IMR-90 (cell line): ENCODE data around the gene NPM1. TPM values are rescaled to one million over a fixed set of nuclear protein-coding genes. Genes with fewer than 3 reads are reported as not detected.

Source experiments
- ATAC-seq: fragments of 200-7000 bp; cut with Tn5 transposase; 2 replicates; pipeline ENCODE4 v1.9.1; 2020; ENCODE audit warnings: low read depth, mild to moderate bottlenecking, moderate library complexity
- BruUV-seq: library from RNA; stranded (reverse); fragments of 400-500 nt; replicated peaks from 2 replicates; lab custom pipeline; 2021; lab: Mats Ljungman, UMichigan
- CTCF ChIA-PET: fragments of 300-600 bp; formaldehyde crosslinking; extraction: SDS; loops from one replicate; lab custom pipeline; 2021; ENCODE audit warnings: antibody characterized with exemption; lab: Yijun Ruan, JAX
- POLR2A ChIA-PET: fragments of 300-600 bp; sonication (Branson Sonifier 250); formaldehyde crosslinking; loops from one replicate; lab custom pipeline; 2022; ENCODE audit warnings: antibody characterized with exemption; ENCODE audit not compliant: unreplicated experiment; lab: Charles Lee
- DNase-seq: peaks from one replicate; pipeline ENCODE4 v3.0.0; 2013
- H2AFZ ChIP-seq: replicated peaks from 2 replicates; pipeline ENCODE3; 2013; ENCODE audit warnings: low read length, mild to moderate bottlenecking; ENCODE audit not compliant: poor library complexity
- H2AK5ac ChIP-seq: 2 replicates; pipeline ENCODE4 v1.6.1; 2013; ENCODE audit warnings: low read depth, low read length, inconsistent platforms
- H2AK9ac ChIP-seq: replicated peaks from 2 replicates; pipeline ENCODE3; 2013; ENCODE audit warnings: mild to moderate bottlenecking, low read depth, low read length, moderate library complexity; ENCODE audit not compliant: poor library complexity
- H2BK120ac ChIP-seq: 2 replicates; pipeline ENCODE4 v1.6.1; 2013; ENCODE audit warnings: low read depth, low read length, inconsistent platforms
- H2BK15ac ChIP-seq: 3 replicates; pipeline ENCODE4 v1.6.1; 2013; ENCODE audit warnings: low read depth, low read length, inconsistent platforms
- H2BK20ac ChIP-seq: 2 replicates; pipeline ENCODE4 v1.6.1; 2013; ENCODE audit warnings: low read depth, mild to moderate bottlenecking, inconsistent platforms, low read length, moderate library complexity
- H2BK5ac ChIP-seq: 2 replicates; pipeline ENCODE4 v1.6.1; 2013; ENCODE audit warnings: mild to moderate bottlenecking, low read depth, low read length, inconsistent platforms; ENCODE audit not compliant: poor library complexity, severe bottlenecking
- H3K14ac ChIP-seq: replicated peaks from 2 replicates; pipeline ENCODE4 v1.6.1; 2013; ENCODE audit warnings: low read depth, low read length, inconsistent platforms
- H3K18ac ChIP-seq: 2 replicates; pipeline ENCODE4 v1.6.1; 2013; ENCODE audit warnings: low read depth, low read length, control low read depth
- H3K23ac ChIP-seq: 2 replicates; pipeline ENCODE4 v1.6.1; 2013; ENCODE audit warnings: low read depth, low read length, inconsistent platforms
- H3K27ac ChIP-seq: 2 replicates; pipeline ENCODE4 v1.5.1; 2013; ENCODE audit warnings: mild to moderate bottlenecking, control low read depth, low read length; ENCODE audit not compliant: insufficient read depth
- H3K27me3 ChIP-seq: 2 replicates; pipeline ENCODE4 v1.6.1; 2013; ENCODE audit warnings: low read length; ENCODE audit not compliant: control insufficient read depth, insufficient read depth
- H3K36me3 ChIP-seq: 2 replicates; pipeline ENCODE4 v1.6.1; 2013; ENCODE audit warnings: low read length, mixed read lengths; ENCODE audit not compliant: control insufficient read depth, insufficient read depth
- H3K4ac ChIP-seq: 2 replicates; pipeline ENCODE4 v1.6.1; 2013; ENCODE audit warnings: low read depth, low read length, inconsistent platforms
- H3K4me1 ChIP-seq: 2 replicates; pipeline ENCODE4 v1.6.1; 2013; ENCODE audit warnings: low read length, mixed read lengths; ENCODE audit not compliant: control insufficient read depth, insufficient read depth
- H3K4me2 ChIP-seq: 2 replicates; pipeline ENCODE4 v1.6.1; 2013; ENCODE audit warnings: low read depth, mild to moderate bottlenecking, control low read depth, low read length, moderate library complexity
- H3K4me3 ChIP-seq: 2 replicates; pipeline ENCODE4 v1.5.1; 2013; ENCODE audit warnings: low read depth, mild to moderate bottlenecking, control low read depth, low read length, moderate library complexity; ENCODE audit not compliant: insufficient read depth
- H3K56ac ChIP-seq: 2 replicates; pipeline ENCODE4 v1.6.1; 2013; ENCODE audit warnings: low read length, inconsistent platforms; ENCODE audit not compliant: insufficient read depth; ENCODE audit errors: extremely low read depth
- H3K79me1 ChIP-seq, 2 experiments: 2 replicates each; pipeline ENCODE4 v1.6.1; 2013; ENCODE audit warnings: low read length in 2 of 2, inconsistent platforms in 1 of 2, low read depth in 1 of 2
- H3K9ac ChIP-seq: 2 replicates; pipeline ENCODE4 v1.6.1; 2013; ENCODE audit warnings: low read depth, low read length, control low read depth
- H3K9me1 ChIP-seq: 2 replicates; pipeline ENCODE4 v1.6.1; 2013; ENCODE audit warnings: low read length, inconsistent platforms; ENCODE audit not compliant: insufficient read depth
- H3K9me3 ChIP-seq: 2 replicates; pipeline ENCODE4 v1.6.1; 2013; ENCODE audit warnings: low read length; ENCODE audit not compliant: control insufficient read depth, insufficient read depth
- H4K20me1 ChIP-seq: 2 replicates; pipeline ENCODE4 v1.6.1; 2013; ENCODE audit warnings: low read length, inconsistent platforms; ENCODE audit not compliant: insufficient read depth
- H4K5ac ChIP-seq: 2 replicates; pipeline ENCODE4 v1.6.1; 2013; ENCODE audit warnings: mild to moderate bottlenecking, low read depth, low read length, control low read depth
- H4K8ac ChIP-seq, 2 experiments: 2 replicates each; pipeline ENCODE4 v1.6.1; 2013; ENCODE audit warnings: low read depth in 2 of 2, low read length in 2 of 2, control low read depth in 1 of 2, inconsistent platforms in 1 of 2
- H4K91ac ChIP-seq: 2 replicates; pipeline ENCODE4 v1.6.1; 2013; ENCODE audit warnings: low read depth, low read length, inconsistent platforms; ENCODE audit not compliant: insufficient read depth
- BHLHE40 ChIP-seq: fragments of 150-350 bp; IDR thresholded peaks from 2 replicates; pipeline ENCODE4 v1.6.1; 2016; ENCODE audit warnings: mild to moderate bottlenecking, low read depth, low read length
- CEBPB ChIP-seq: IDR thresholded peaks from 2 replicates; pipeline ENCODE4 v1.6.1; 2012; ENCODE audit warnings: low read depth, low read length, improper control_type of control experiment
- CHD1 ChIP-seq: IDR thresholded peaks from 2 replicates; pipeline ENCODE4 v1.6.1; 2012; ENCODE audit warnings: low read depth, low read length, improper control_type of control experiment
- FOS ChIP-seq: fragments of 150-350 bp; IDR thresholded peaks from 2 replicates; pipeline ENCODE4 v1.6.1; 2016; ENCODE audit warnings: low read depth, low read length
- MAFK ChIP-seq: IDR thresholded peaks from 2 replicates; pipeline ENCODE4 v1.6.1; 2012; ENCODE audit warnings: low read depth, low read length, improper control_type of control experiment
- MAZ ChIP-seq: IDR thresholded peaks from 2 replicates; pipeline ENCODE4 v1.6.1; 2012; ENCODE audit warnings: low read depth, mild to moderate bottlenecking, low read length, improper control_type of control experiment, moderate library complexity, borderline replicate concordance
- MXI1 ChIP-seq: IDR thresholded peaks from 2 replicates; pipeline ENCODE4 v1.6.1; 2012; ENCODE audit warnings: low read depth, mild to moderate bottlenecking, low read length, moderate library complexity, borderline replicate concordance
- NFE2L2 ChIP-seq: fragments of 150-350 bp; IDR thresholded peaks from 2 replicates; pipeline ENCODE4 v1.6.1; 2016; ENCODE audit warnings: low read depth, mild to moderate bottlenecking, low read length
- POLR2A ChIP-seq: IDR thresholded peaks from 2 replicates; pipeline ENCODE4 v1.6.1; 2012; ENCODE audit warnings: mild to moderate bottlenecking, low read depth, low read length
- RAD21 ChIP-seq: IDR thresholded peaks from 2 replicates; pipeline ENCODE4 v1.6.1; 2012; ENCODE audit warnings: low read length, improper control_type of control experiment
- RCOR1 ChIP-seq: IDR thresholded peaks from 2 replicates; pipeline ENCODE4 v1.6.1; 2012; ENCODE audit warnings: mild to moderate bottlenecking, low read length, improper control_type of control experiment; ENCODE audit not compliant: insufficient replicate concordance
- RFX5 ChIP-seq: IDR thresholded peaks from 2 replicates; pipeline ENCODE4 v1.8.0; 2012; ENCODE audit warnings: low read depth, mild to moderate bottlenecking, low read length, moderate library complexity
- SMC3 ChIP-seq: fragments of 150-350 bp; IDR thresholded peaks from 2 replicates; pipeline ENCODE4 v1.6.1; 2016; ENCODE audit warnings: low read depth, mild to moderate bottlenecking, antibody characterized with exemption, low read length, moderate library complexity
- WGBS, 2 experiments: methylation state at CpG; one replicate each; pipeline versions ENCODE4 v1.1.5 to v1.1.7; 2013; ENCODE audit warnings: missing lambda C conversion rate in 2 of 2; ENCODE audit not compliant: insufficient read length in 1 of 2; ENCODE audit errors: extremely low coverage in 2 of 2; 5-methylcytosine and 5-hydroxymethylcytosine counted together
- dilution Hi-C: fragments of 300-500 bp; cut with HindIII; formaldehyde crosslinking; loops from one replicate; pipeline ENCODE4 v1.14.3; 2018; ENCODE audit warnings: low sequenced_read_pairs; ENCODE audit not compliant: unreplicated experiment
- in situ Hi-C: fragments of 300-500 bp; cut with MboI; formaldehyde crosslinking; loops from 3 replicates; pipeline ENCODE4 v1.14.3; 2019; ENCODE audit warnings: low sequenced_read_pairs, inconsistent platforms, mixed read lengths
- intact Hi-C: fragments of 100-400 bp; cut with micrococcal nuclease; formaldehyde crosslinking; loops from 2 replicates; pipeline ENCODE4 v1.10.0; 2022
- polyA plus RNA-seq, 3 experiments: library from polyadenylated mRNA; depleted of rRNA; stranded (reverse); fragments of >200 nt; gene quantifications; 2 replicates each; pipeline ENCODE4 v1.2.3, GENCODE V29; 2012; ENCODE audit warnings: low replicate concordance in 1 of 3
- total RNA-seq: library from RNA; depleted of rRNA; stranded (reverse); fragments of >200 nt; gene quantifications from 2 replicates; pipeline ENCODE4 v1.2.3, GENCODE V29; 2012
- TF ChIP-seq, protein P1 (sequence below): fragments of 150-350 bp; IDR thresholded peaks from 2 replicates; pipeline ENCODE4 v1.6.1; 2017; ENCODE audit warnings: mild to moderate bottlenecking, antibody characterized with exemption, low read length, low read depth
- TF ChIP-seq, protein P2 (sequence below): fragments of 150-350 bp; IDR thresholded peaks from 2 replicates; pipeline ENCODE4 v1.6.1; 2016; ENCODE audit warnings: low read depth, mild to moderate bottlenecking, low read length, moderate library complexity, borderline replicate concordance

NPM1 gene
- total and polyA plus RNA-seq, 2 of the 4 experiments (the other 2 are of a cell fraction) = 856 to 929 TPM

DNA sequence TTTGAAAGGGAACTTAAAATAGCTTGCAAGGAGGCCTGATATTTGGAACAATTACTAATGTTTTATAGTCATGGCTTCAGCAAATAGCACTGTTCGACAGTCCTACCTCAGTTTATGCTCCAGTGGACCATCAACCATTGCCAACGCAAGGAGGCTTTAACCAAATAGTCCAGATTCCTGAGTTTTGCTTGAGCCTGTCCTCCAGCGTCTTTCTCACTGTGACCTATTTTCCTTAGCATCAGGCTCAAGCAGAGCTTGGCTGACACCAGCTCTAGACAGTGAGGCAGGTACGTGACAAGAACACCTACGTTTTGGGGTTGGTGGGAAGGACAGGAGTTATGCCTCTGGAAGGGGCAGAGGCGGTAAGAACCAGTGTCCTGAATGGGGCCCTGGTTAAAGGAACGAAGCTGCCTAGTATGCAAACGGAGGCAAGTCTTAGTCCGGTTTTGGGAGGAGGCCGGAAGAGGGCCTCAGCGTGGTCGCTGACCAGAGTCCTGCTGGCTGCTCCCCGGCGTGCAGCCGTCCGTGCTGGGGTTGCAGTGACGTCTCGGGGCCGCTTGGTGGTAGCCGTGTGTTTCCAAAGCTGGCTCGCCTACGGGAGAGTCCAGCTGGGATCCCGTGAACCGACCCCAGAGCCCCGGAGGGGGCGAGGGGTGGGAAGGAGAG is 30.8 kb downstream of the NPM1 start:
- H4K91ac ChIP-seq = no peak overlapping the region
- no peak overlapping the region for H2BK5ac ChIP-seq
- H3K4ac ChIP-seq = no peak overlapping the region
- H2AK9ac ChIP-seq = no peak overlapping the region
- H3K4me3 ChIP-seq = peak overlapping the region; percentile 3; the same call in 1 of the 2 replicates
- ATAC-seq (peak; percentile 89), DNase-seq (peak; percentile 82)
- dilution Hi-C loops = no loop called here
- in situ Hi-C loops = loop anchor here (5.0 to 25.0 kb wide), 4 partner anchors 489 to 869 kb away; partner anchors contain the start of genes EFCAB9, STK10 and UBTD2
- H2BK120ac ChIP-seq = no peak overlapping the region
- peak overlapping the region; percentile 63 for H3K4me2 ChIP-seq
- peaks cover 3 to 10% of the 10 kb centered on the region in 2 experiments; a peak in 2 of 4 replicates for H3K79me1 ChIP-seq
- no peak overlapping the region for H3K18ac ChIP-seq
- no peaks in the 10 kb centered on the region; the same call in 1 of the 2 replicates for H3K27me3 ChIP-seq
- H4K20me1 ChIP-seq = peaks cover 51% of the 10 kb centered on the region
- no peak overlapping the region for H2BK20ac ChIP-seq
- peaks cover 2% of the 10 kb centered on the region; the same call in 1 of the 2 replicates for H3K36me3 ChIP-seq
- no peak overlapping the region for H2AK5ac ChIP-seq
- H3K23ac ChIP-seq = no peak overlapping the region
- no peaks in the 10 kb centered on the region for H3K9me1 ChIP-seq
- H4K8ac ChIP-seq = no peak overlapping the region
- H3K14ac ChIP-seq = no peak overlapping the region
- BruUV-seq = no TSS peak
- H3K9ac ChIP-seq = no peak overlapping the region
- H3K9me3 ChIP-seq = no peaks in the 10 kb centered on the region
- intact Hi-C loops = loop anchor here (1.0 to 10.0 kb wide), 6 partner anchors 176 to 769 kb away; partner anchors contain the start of gene STK10
- no peak overlapping the region for H2BK15ac ChIP-seq
- no peak overlapping the region for H4K5ac ChIP-seq
- ChIA-PET CTCF (interaction anchor here (0.6 to 2.6 kb wide), 22 partner anchors 13 to 591 kb away, joined by 3 to 13 read pairs (median 4); no protein-coding TSS in a partner anchor), POLR2A (no interaction called here)
- peak overlapping the region; percentile 34 for H2AFZ ChIP-seq
- 11% methylated on average over 17 of the region's 26 CpGs; no CpG with 5 or more reads in 1 of the 2 experiments for WGBS, 2 experiments
- no peak overlapping the region for H3K27ac ChIP-seq
- H3K56ac ChIP-seq = no peak overlapping the region
- peaks cover 2% of the 10 kb centered on the region; the same call in 1 of the 2 replicates for H3K4me1 ChIP-seq
- TF ChIP-seq CEBPB (no peak), RAD21 (peak; percentile 95), CHD1 (no peak), BHLHE40 (0 out of 2 replicates have a peak, but pooled peaks have one; percentile 12), RFX5 (no peak), SMC3 (peak; percentile 85), FOS (no peak), MAZ (no peak; the same call in 1 of the 2 replicates), MXI1 (peak; percentile 99), MAFK (no peak), POLR2A (peak; percentile 39; the same call in 1 of the 2 replicates), NFE2L2 (no peak), RCOR1 (no peak)
- TF ChIP-seq, protein P1, sequence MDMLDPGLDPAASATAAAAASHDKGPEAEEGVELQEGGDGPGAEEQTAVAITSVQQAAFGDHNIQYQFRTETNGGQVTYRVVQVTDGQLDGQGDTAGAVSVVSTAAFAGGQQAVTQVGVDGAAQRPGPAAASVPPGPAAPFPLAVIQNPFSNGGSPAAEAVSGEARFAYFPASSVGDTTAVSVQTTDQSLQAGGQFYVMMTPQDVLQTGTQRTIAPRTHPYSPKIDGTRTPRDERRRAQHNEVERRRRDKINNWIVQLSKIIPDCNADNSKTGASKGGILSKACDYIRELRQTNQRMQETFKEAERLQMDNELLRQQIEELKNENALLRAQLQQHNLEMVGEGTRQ = no peak
- TF ChIP-seq, protein P2, sequence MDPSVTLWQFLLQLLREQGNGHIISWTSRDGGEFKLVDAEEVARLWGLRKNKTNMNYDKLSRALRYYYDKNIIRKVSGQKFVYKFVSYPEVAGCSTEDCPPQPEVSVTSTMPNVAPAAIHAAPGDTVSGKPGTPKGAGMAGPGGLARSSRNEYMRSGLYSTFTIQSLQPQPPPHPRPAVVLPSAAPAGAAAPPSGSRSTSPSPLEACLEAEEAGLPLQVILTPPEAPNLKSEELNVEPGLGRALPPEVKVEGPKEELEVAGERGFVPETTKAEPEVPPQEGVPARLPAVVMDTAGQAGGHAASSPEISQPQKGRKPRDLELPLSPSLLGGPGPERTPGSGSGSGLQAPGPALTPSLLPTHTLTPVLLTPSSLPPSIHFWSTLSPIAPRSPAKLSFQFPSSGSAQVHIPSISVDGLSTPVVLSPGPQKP = no peak
